SK-N-SH (cell line): ENCODE data around the gene SND1. TPM values are rescaled to one million over a fixed set of nuclear protein-coding genes. Genes with fewer than 3 reads are reported as not detected.
A peak's percentile ranks its signal among the peaks of the same experiment; 100 is the strongest.

Experiments
- CTCF ChIA-PET: fragments of 300-600, 350-600 bp; formaldehyde crosslinking; extraction: SDS; loops from one replicate; lab custom pipeline; 2021; lab: Yijun Ruan, JAX
- POLR2A ChIA-PET: fragments of 350-600 bp; sonication (Branson Sonifier 250); formaldehyde crosslinking; extraction: SDS; loops from one replicate; lab custom pipeline; 2020; ENCODE audit warnings: antibody characterized with exemption, inconsistent platforms; lab: Yijun Ruan, JAX
- DNase-seq: peaks from one replicate; pipeline ENCODE4 v3.0.0; 2012
- H2AFZ ChIP-seq: fragments of 200-600 bp; sonication (generic); 2 replicates; pipeline ENCODE4 v1.8.1; 2016; ENCODE audit warnings: antibody characterized with exemption, mild to moderate bottlenecking, low read depth
- H3F3A ChIP-seq: fragments of 200-600 bp; sonication (generic); replicated peaks from 2 replicates; pipeline ENCODE3; 2016; ENCODE audit warnings: antibody characterized with exemption, mild to moderate bottlenecking; ENCODE audit not compliant: insufficient read depth
- H3K27ac ChIP-seq, 2 experiments: fragments of 200-500 bp in 1 of 2; fragments of 200-600 bp in 1 of 2; sonication (Bioruptor generic) in 1 of 2; sonication (generic), shearing (Covaris generic) in 1 of 2; 2 replicates each; pipeline versions ENCODE4 v1.5.1 to v1.6.1; 2014 to 2016; ENCODE audit warnings: low read depth in 2 of 2, inconsistent platforms in 1 of 2, low read length in 1 of 2, mild to moderate bottlenecking in 1 of 2, mixed read lengths in 1 of 2
- H3K27me3 ChIP-seq: fragments of 200-600 bp; sonication (generic), shearing (Covaris generic); 2 replicates; pipeline ENCODE4 v1.6.1; 2016; ENCODE audit warnings: mixed run types; ENCODE audit not compliant: insufficient read depth
- H3K36me3 ChIP-seq, 2 experiments: fragments of 200-500 bp in 1 of 2; fragments of 200-600 bp in 1 of 2; sonication (Bioruptor generic) in 1 of 2; sonication (generic) in 1 of 2; replicated peaks in 1 of 2; 2 replicates each; pipeline versions ENCODE3 to v1.5.1; 2014 to 2016; ENCODE audit warnings: low read length in 1 of 2, mild to moderate bottlenecking in 1 of 2; ENCODE audit not compliant: insufficient read depth in 2 of 2, control insufficient read depth in 1 of 2
- H3K4me1 ChIP-seq, 2 experiments: fragments of 200-500 bp in 1 of 2; fragments of 200-600 bp in 1 of 2; sonication (Bioruptor generic) in 1 of 2; sonication (generic), shearing (Covaris generic) in 1 of 2; 2 replicates each; pipeline versions ENCODE4 v1.5.1 to v1.6.1; 2014 to 2016; ENCODE audit warnings: low read depth in 1 of 2, low read length in 1 of 2, mixed run types in 1 of 2; ENCODE audit not compliant: insufficient read depth in 2 of 2, control insufficient read depth in 1 of 2
- H3K4me2 ChIP-seq: fragments of 200-600 bp; sonication (generic), shearing (Covaris generic); 2 replicates; pipeline ENCODE4 v1.6.1; 2017; ENCODE audit warnings: mixed run types
- H3K4me3 ChIP-seq, 2 experiments: fragments of 200-500 bp in 1 of 2; fragments of 200-600 bp in 1 of 2; sonication (Bioruptor generic) in 1 of 2; sonication (generic), shearing (Covaris generic) in 1 of 2; 2 replicates each; pipeline versions ENCODE4 v1.5.1 to v1.8.1; 2014 to 2016; ENCODE audit warnings: low read depth in 2 of 2, inconsistent platforms in 1 of 2, low read length in 1 of 2, mild to moderate bottlenecking in 1 of 2, mixed read lengths in 1 of 2, moderate library complexity in 1 of 2
- H3K79me2 ChIP-seq: fragments of 200-600 bp; sonication (generic); 2 replicates; pipeline ENCODE4 v1.8.1; 2017; ENCODE audit warnings: mild to moderate bottlenecking; ENCODE audit not compliant: insufficient read depth
- H3K9ac ChIP-seq: fragments of 200-600 bp; sonication (generic); 2 replicates; pipeline ENCODE4 v1.6.1; 2017; ENCODE audit warnings: mixed run types
- H3K9me2 ChIP-seq: fragments of 200-600 bp; sonication (generic); 2 replicates; pipeline ENCODE4 v1.6.1; 2017; ENCODE audit warnings: mixed run types
- H3K9me3 ChIP-seq: fragments of 200-600 bp; sonication (generic); 2 replicates; pipeline ENCODE4 v1.6.1; 2017; ENCODE audit warnings: mixed run types, mild to moderate bottlenecking, moderate library complexity
- H4K20me1 ChIP-seq: fragments of 200-600 bp; sonication (generic); 2 replicates; pipeline ENCODE4 v1.6.1; 2017; ENCODE audit warnings: mild to moderate bottlenecking, mixed run types; ENCODE audit not compliant: insufficient read depth
- CHD2 ChIP-seq: fragments of 150-350 bp; IDR thresholded peaks from 2 replicates; pipeline ENCODE4 v1.6.1; 2018; ENCODE audit warnings: low read length; ENCODE audit not compliant: partially characterized antibody
- ELF1 ChIP-seq: IDR thresholded peaks from 2 replicates; pipeline ENCODE4 v1.4.0; 2012
- EP300 ChIP-seq, 2 experiments: IDR thresholded peaks; 2 replicates each; pipeline versions ENCODE4 v1.4.0 to v1.6.1; 2012; ENCODE audit warnings: borderline replicate concordance in 1 of 2, low read depth in 1 of 2, low read length in 1 of 2
- FOSL2 ChIP-seq: IDR thresholded peaks from 2 replicates; pipeline ENCODE4 v1.4.0; 2012; ENCODE audit warnings: low read depth, mild to moderate bottlenecking, moderate library complexity, borderline replicate concordance
- FOXM1 ChIP-seq: IDR thresholded peaks from 2 replicates; pipeline ENCODE4 v1.4.0; 2012; ENCODE audit warnings: low read depth, mild to moderate bottlenecking
- GABPA ChIP-seq: IDR thresholded peaks from 2 replicates; pipeline ENCODE4 v1.4.0; 2012; ENCODE audit warnings: low read depth, mild to moderate bottlenecking
- GATA2 ChIP-seq: sonication (generic); formaldehyde crosslinking; IDR thresholded peaks from 2 replicates; pipeline ENCODE4 v1.5.0; 2020; ENCODE audit warnings: mild to moderate bottlenecking, missing genetic modification reagents
- IRF3 ChIP-seq: fragments of 150-350 bp; IDR thresholded peaks from 2 replicates; pipeline ENCODE4 v1.6.1; 2016; ENCODE audit warnings: mild to moderate bottlenecking, low read depth, low read length
- JUND ChIP-seq: IDR thresholded peaks from 2 replicates; pipeline ENCODE4 v1.4.0; 2012
- MAX ChIP-seq: IDR thresholded peaks from 2 replicates; pipeline ENCODE4 v1.4.0; 2012; ENCODE audit warnings: low read depth
- MEF2A ChIP-seq: IDR thresholded peaks from 2 replicates; pipeline ENCODE4 v1.4.0; 2012; ENCODE audit warnings: low read depth, borderline replicate concordance
- MXI1 ChIP-seq: IDR thresholded peaks from 2 replicates; pipeline ENCODE4 v1.6.1; 2012; ENCODE audit warnings: mild to moderate bottlenecking, low read depth, low read length, improper control_type of control experiment
- NFIC ChIP-seq: IDR thresholded peaks from 2 replicates; pipeline ENCODE4 v1.4.0; 2012; ENCODE audit warnings: borderline replicate concordance
- NRF1 ChIP-seq: IDR thresholded peaks from 2 replicates; pipeline ENCODE4 v1.6.1; 2012; ENCODE audit warnings: low read depth, mild to moderate bottlenecking, low read length
- PBX3 ChIP-seq: IDR thresholded peaks from 2 replicates; pipeline ENCODE4; 2012
- POLR2AphosphoS5 ChIP-seq: IDR thresholded peaks from 2 replicates; pipeline ENCODE4 v1.6.1; 2012; ENCODE audit warnings: low read depth, low read length
- RCOR1 ChIP-seq: fragments of 150-350 bp; IDR thresholded peaks from 2 replicates; pipeline ENCODE4 v1.6.1; 2017; ENCODE audit warnings: antibody characterized with exemption, low read length
- RFX5 ChIP-seq: IDR thresholded peaks from 2 replicates; pipeline ENCODE4 v1.6.1; 2012; ENCODE audit warnings: mild to moderate bottlenecking, improper control_type of control experiment, low read length
- RXRA ChIP-seq: IDR thresholded peaks from 2 replicates; pipeline ENCODE4 v1.4.0; 2012; ENCODE audit warnings: low read depth, mild to moderate bottlenecking, borderline replicate concordance
- SIN3A ChIP-seq: IDR thresholded peaks from 2 replicates; pipeline ENCODE4 v1.6.1; 2012; ENCODE audit warnings: low read depth, mild to moderate bottlenecking, low read length, moderate library complexity, borderline replicate concordance
- TCF12 ChIP-seq: IDR thresholded peaks from 2 replicates; pipeline ENCODE4 v1.4.0; 2012
- TEAD4 ChIP-seq: IDR thresholded peaks from 2 replicates; pipeline ENCODE4 v1.4.0; 2012; ENCODE audit warnings: mild to moderate bottlenecking, borderline replicate concordance; ENCODE audit not compliant: insufficient read depth
- USF1 ChIP-seq: IDR thresholded peaks from 2 replicates; pipeline ENCODE4 v1.4.0; 2012; ENCODE audit warnings: low read depth, borderline replicate concordance
- WGBS: methylation state at CpG from one replicate; pipeline ENCODE4 v1.1.6; 2017; ENCODE audit warnings: low lambda C conversion rate; 5-methylcytosine and 5-hydroxymethylcytosine counted together
- polyA plus RNA-seq, 3 experiments: library from polyadenylated mRNA; depleted of rRNA; stranded (reverse); fragments of >200 nt; gene quantifications; 2 replicates each; pipeline ENCODE4 v1.2.3, GENCODE V29; 2012

The SND1 gene
- polyA plus RNA-seq, 1 of the 3 experiments (the other 2 are of a cell fraction), result 165 TPM

GRCh38 chr7:127769696-127770400 is 117.9 kb downstream of the SND1 start:
- no peak overlapping the region for H3K4me3 ChIP-seq
- H3K79me2 ChIP-seq, result peaks cover 94% of the 10 kb centered on the region
- H4K20me1 ChIP-seq, result peaks cover 44% of the 10 kb centered on the region
- no peaks in the 10 kb centered on the region for H3K9me3 ChIP-seq
- ChIA-PET POLR2A (no interaction called here), CTCF (interaction anchor here (0.6 to 1.4 kb wide), 4 partner anchors 11 to 440 kb away, joined by 3 to 4 read pairs (median 4); no protein-coding TSS in a partner anchor)
- no peaks in the 10 kb centered on the region for H3K9me2 ChIP-seq
- no peaks in the 10 kb centered on the region for H3K27me3 ChIP-seq
- H3K9ac ChIP-seq, result no peak overlapping the region
- peaks cover 34% of the 10 kb centered on the region for H3F3A ChIP-seq
- no peak for DNase-seq
- peaks cover 0 to 14% of the 10 kb centered on the region in 2 experiments for H3K36me3 ChIP-seq
- no peak overlapping the region for H2AFZ ChIP-seq
- peak overlapping the region; percentile 37 for H3K4me2 ChIP-seq
- TF ChIP-seq FOXM1 (no peak), EP300 (IDR thresholded peaks at IDR 0.05; ENCODE audit: borderline replicate concordance in 1 of 2, low read depth in 1 of 2, low read length in 1 of 2) (no peak), NFIC (no peak), GATA2 (no peak), USF1 (no peak), CHD2 (no peak), JUND (no peak)
- H3K27ac ChIP-seq, result peak overlapping the region; percentile 58 to 73; a peak in 3 of 4 replicates
- H3K4me1 ChIP-seq, result peaks cover 34 to 37% of the 10 kb centered on the region in 2 experiments
- 89% methylated on average over 4 of the region's 4 CpGs for WGBS

GRCh38 chr7:127770885-127771284 is 118.9 kb downstream of the SND1 start:
- ChIA-PET CTCF (interaction anchor here (1.2 to 1.4 kb wide), 4 partner anchors 10 to 437 kb away, joined by 3 to 5 read pairs (median 4); no protein-coding TSS in a partner anchor), POLR2A (interaction anchor here (0.7 kb wide), 1 partner anchor 22 kb away, joined by 5 read pairs; no protein-coding TSS in a partner anchor)
- Histone ChIP-seq H3K9ac (no peak overlapping the region), H3F3A (peaks cover 34% of the 10 kb centered on the region), H3K27me3 (no peaks in the 10 kb centered on the region), H3K27ac (peak overlapping the region; percentile 58 to 73), H3K4me1 (peaks cover 34 to 37% of the 10 kb centered on the region in 2 experiments), H3K79me2 (peaks cover 88% of the 10 kb centered on the region), H3K9me3 (no peaks in the 10 kb centered on the region), H3K4me2 (no peak overlapping the region; the same call in 1 of the 2 replicates), H3K4me3 (no peak overlapping the region), H3K9me2 (no peaks in the 10 kb centered on the region), H4K20me1 (peaks cover 44% of the 10 kb centered on the region), H3K36me3 (peaks cover 2 to 11% of the 10 kb centered on the region in 2 experiments), H2AFZ (no peak overlapping the region)
- 48% methylated on average over 4 of the region's 4 CpGs for WGBS
- peak; percentile 57 for DNase-seq
- TF ChIP-seq RXRA (no peak), EP300 (IDR thresholded peaks at IDR 0.05; ENCODE audit: borderline replicate concordance in 1 of 2, low read depth in 1 of 2, low read length in 1 of 2) (peak; percentile 57 to 71; a peak in 3 of 4 replicates), SIN3A (0 out of 2 replicates have a peak, but pooled peaks have one; percentile 62), MXI1 (peak; percentile 90), NFIC (peak; percentile 5; the same call in 1 of the 2 replicates), GABPA (no peak), MAX (peak; percentile 42; the same call in 1 of the 2 replicates), TEAD4 (peak; percentile 53; the same call in 1 of the 2 replicates), RCOR1 (peak; percentile 72), CHD2 (peak; percentile 33), POLR2AphosphoS5 (peak; percentile 57; the same call in 1 of the 2 replicates), PBX3 (peak; percentile 94), USF1 (no peak), FOSL2 (peak; percentile 53; the same call in 1 of the 2 replicates), RFX5 (no peak), GATA2 (peak; percentile 26; the same call in 1 of the 2 replicates), TCF12 (peak; percentile 95), IRF3 (no peak), JUND (peak; percentile 43; the same call in 1 of the 2 replicates), ELF1 (no peak), MEF2A (no peak), NRF1 (no peak)
